CMK (cell line): Measurements from ENCODE around the gene RAB4B.
A peak's percentile ranks its signal among the peaks of the same experiment; 100 is the strongest.
"Not testable (repeated sequence)": the region's sequence is repeated elsewhere in the genome, so short reads cannot be mapped to it uniquely, and the experiment has no call there.

Source experiments
- DNase-seq: peaks from one replicate; pipeline ENCODE4 v3.0.0-alpha.2; 2010; ENCODE audit warnings: low read depth

Gene RAB4B

DNA sequence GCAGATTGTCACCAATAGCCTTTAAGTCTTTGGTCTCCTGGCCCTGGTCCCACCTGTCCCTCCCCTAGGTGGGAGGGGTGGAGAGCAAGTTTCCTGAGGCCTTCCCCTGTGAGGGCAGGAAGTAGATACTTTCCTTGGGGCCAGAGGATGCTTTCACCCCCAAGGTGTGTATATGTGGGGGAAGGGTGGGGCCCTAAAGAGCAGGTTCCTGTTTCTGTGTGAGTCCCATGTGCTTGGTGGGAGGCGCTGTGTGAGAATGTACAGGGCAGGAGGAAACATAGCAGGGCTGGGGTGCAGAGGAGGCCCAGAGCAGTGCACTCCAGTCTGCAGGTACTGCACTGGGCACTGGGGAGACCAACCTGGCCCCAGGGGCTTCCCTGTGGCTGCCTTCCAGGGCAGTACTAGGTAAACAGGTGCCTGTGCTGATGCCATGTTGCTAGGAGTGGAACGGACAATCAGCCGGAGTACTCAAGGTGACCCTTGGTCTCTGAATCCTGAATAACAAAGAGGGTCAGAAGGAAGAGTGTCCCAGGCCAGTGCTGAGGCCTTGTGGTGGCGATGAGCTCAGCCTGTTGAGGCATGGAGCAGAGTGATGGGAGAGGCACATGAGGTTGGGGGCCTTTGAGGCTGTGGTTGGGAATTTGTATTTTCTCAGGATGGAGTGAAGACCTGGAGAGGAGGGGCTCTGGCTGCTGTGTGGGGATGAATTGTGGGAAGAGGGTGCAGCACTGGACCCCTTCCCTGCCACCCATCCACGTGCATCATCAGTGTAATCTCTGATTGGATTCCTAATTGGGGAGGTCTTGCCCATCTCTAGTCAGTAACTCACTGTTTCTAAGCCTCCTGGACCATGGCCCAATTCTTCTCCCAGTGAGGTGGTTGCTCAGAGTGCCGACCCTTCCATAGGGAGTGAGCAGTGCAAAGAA is 26.1 kb downstream of the RAB4B start:
- DNase-seq: no peak

DNA sequence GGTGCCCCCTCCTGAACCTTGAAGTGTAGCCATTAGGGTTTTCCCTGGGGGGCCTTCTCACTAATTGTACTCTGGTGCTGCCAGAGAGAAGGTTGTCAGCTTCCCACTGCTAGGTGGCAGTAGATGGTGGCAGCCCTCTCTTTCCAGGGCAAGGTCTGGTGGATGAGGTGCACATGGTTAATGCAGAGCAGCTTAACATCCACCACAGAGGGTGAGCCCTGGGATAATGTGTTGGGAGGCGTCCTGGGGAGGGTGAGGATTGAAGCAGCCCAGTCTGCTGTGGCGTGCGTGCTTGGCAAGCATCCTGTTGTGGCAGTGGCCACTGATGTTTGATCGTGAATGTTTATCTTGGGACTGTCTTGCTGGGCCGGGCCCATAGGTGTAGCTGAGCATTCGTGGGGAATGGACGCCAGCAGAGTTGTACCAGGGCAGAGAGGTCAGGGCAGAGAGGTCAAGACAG is 26.8 kb downstream of the RAB4B start:
- no peak for DNase-seq

DNA sequence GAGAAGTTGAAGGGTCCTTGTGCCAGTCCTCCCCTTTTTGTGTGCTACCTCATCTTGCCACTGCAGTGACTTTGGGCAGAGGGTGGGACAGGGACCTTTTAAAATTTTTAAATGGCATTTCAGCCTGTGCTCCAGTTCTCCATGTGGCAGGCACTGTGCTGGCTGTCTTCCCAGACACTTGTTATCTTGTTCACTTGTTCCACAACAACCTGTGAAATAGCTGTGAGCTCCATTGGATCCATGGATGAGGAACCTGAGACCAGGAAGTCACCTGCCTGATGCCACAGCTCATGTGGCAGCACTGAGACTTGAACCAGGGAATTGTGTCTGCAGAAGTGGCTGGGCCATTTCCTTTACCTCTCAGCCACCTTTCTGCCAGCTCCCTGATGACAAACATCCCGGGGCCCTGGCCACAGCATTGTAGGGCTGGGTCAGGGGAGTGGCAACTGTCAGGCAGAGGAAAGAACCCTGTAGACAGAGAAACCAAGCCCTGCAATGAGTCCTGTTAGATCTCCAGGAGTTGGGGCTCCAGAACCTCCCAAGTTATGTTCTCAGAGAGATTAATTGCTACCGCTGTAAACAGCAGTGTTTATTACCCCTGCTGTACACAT is 27.3 kb downstream of the RAB4B start:
- no peak for DNase-seq

DNA sequence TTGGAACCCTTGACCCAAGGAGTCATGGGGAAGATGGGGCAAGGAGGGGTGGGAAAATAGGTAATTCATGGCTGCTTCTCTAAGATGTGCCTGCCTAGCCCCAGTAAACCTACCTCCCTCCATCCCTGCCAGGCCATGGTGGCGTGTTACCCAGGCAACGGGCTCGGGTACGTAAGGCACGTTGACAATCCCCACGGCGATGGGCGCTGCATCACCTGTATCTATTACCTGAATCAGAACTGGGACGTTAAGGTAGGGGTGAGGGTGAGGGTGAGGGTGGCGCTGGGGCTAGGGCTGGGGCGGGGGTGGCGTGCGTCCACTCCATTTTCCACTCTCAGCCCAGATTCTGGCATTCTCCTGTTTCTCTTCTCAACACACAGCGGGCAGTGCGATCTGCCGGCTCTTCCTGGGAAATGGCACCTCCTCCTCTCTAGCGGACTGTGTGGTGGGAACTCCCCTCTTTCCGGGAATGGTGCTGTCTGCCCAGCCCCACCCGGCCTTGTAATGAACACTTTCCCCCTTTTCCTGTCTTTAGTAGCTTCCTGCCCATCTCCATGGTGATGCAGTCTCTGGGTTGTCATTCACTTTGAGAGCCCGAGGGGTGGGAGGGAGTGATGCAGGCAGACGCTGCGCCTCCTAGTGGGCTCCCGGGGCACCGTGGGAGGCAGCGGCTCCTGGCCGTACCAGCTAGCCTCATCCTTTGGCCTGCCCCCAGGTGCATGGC is 28.5 kb downstream of the RAB4B start:
- peak; percentile 53 for DNase-seq

DNA sequence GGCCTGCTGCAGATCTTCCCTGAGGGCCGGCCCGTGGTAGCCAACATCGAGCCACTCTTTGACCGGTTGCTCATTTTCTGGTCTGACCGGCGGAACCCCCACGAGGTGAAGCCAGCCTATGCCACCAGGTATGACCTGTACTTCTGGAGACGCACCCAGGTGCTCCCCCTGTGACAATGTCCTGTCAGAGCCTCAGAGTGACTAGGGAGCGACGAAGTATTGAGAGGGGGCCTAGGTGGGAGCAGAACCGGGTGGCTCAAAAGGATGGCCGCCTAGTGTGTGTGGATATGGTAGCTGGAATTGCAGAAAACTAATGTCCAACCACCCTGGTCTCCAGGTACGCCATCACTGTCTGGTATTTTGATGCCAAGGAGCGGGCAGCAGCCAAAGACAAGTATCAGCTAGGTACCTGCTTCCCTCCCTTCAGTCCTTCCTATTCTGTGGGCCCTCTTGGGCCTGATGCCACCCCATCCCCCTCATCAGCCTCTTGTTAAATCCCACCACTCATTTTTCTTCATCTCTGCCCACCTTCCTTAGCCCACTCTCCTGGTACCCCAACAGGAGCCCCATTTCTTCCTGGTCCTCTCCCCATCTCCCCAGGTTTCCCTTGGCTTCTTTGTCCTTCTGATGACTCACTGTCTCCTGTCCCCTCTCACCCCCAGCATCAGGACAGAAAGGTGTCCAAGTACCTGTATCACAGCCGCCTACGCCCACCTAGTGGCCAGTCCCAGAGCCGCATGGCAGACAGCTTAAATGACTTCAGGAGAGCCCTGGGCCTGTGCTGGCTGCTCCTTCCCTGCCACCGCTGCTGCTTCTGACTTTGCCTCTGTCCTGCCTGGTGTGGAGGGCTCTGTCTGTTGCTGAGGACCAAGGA is 29.3 kb downstream of the RAB4B start:
- DNase-seq: no peak

DNA sequence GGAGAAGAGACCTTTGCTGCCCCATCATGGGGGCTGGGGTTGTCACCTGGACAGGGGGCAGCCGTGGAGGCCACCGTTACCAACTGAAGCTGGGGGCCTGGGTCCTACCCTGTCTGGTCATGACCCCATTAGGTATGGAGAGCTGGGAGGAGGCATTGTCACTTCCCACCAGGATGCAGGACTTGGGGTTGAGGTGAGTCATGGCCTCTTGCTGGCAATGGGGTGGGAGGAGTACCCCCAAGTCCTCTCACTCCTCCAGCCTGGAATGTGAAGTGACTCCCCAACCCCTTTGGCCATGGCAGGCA is 29.9 kb downstream of the RAB4B start:
- DNase-seq: no peak

DNA sequence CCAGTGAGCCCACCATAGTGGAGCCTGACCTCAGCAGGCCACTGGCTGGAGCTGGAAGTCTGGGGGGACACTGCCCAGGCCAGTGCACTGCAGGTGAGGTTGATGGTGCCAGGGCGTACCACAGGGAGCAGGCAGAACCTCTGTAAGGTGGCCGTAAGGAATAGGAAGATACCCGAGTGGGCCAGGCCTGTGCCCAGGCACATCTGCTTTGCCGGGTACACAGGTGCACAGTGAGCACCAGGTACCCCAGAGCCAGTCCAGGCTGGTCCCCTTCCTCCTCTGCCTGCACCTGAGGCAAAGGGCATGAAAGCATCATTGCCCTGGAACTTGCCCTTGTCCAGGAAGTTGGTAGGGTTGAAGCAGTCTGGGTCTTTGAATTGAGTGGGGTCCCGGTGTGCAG is 30.4 kb downstream of the RAB4B start:
- no peak for DNase-seq

DNA sequence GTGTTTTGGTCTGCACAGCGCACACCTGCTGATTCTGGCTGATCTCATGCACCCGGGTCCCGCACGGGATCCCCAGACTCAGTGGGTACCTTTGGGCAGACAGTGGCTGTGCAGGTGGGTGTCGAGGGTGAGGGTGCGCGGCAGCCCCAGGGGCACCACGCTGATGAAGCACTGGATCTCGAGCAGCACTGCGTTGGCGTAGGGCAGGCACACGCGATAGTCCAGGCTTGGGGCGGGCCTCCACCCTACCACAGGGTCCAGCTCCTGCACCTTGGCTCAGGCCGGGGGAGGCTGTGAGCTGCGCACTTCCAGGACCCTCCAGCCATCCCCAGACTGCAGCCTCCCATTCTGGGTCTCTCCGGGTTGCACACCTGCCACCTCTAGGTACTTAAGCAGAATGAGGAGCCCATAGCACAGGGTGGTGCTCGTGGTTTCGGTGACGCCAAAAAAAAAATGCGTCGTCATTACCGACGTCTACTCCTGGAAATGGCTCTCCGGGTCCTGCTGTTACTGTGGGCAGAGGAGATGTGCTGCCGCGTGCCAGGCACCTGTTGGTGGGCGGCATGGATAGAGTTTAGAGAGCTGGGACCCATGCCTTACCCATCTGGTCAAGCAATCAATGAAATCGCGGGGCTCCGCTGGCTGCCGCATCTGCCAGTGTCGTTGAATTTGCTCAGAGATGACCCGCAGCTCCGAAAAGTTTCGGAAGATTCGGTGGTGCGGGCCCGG is 31.5 kb downstream of the RAB4B start:
- DNase-seq: no peak

DNA sequence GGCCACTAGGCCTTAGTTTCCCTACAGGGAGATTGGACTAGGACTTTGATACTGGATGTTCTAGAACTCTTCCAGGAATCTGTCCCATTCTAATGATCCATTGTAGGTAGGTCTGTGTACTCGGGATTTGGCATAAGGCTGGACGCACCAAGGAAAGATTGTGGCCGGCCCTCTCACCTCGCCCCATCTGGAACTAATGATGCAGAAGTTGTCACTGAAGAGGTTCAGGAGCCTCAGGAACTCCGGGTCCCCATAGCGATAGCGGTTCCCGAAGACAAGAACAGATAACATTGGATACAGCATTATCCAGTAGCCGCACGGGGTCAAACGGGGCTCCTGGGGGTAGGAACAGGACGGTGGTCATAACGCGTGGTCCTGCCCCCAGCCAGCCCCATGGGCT is 32.1 kb downstream of the RAB4B start:
- no peak for DNase-seq

DNA sequence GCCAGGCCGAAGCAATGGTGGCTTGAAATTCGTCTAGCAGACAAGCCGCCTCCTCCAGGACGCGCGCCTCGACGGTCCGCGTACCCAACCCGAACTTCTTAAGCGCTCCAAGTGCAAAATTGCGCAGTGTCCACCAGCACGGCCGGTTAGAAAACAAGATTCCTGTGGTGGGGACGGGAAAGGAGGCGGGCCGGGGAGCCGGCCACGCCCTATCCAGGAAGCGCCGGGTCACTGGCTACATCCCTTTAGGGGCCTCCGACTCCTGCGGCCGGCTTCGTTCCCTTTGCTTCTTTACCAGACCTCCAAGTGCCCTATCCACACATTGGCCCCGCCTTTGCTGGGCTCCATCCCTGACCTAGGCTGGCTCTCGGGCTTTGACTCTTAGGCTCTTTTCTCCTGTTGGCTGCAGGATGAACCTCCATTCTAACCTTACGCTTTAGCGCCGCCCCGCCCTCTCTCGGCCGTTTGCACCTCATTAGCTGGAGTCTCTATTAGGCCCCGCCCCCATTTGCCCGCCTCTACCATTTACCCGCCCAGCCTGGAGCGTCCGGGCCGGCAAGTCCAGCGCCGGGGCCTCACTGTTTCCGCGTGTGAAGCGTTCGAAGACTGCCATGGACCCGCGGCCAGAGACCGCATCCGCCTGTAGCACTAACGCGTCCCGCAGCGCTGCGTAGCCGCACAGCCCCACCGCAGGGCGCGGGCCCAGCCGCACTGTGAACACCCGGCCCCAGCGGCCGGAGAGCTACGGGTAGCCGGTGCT is 32.8 kb downstream of the RAB4B start:
- peak; percentile 70 for DNase-seq

DNA sequence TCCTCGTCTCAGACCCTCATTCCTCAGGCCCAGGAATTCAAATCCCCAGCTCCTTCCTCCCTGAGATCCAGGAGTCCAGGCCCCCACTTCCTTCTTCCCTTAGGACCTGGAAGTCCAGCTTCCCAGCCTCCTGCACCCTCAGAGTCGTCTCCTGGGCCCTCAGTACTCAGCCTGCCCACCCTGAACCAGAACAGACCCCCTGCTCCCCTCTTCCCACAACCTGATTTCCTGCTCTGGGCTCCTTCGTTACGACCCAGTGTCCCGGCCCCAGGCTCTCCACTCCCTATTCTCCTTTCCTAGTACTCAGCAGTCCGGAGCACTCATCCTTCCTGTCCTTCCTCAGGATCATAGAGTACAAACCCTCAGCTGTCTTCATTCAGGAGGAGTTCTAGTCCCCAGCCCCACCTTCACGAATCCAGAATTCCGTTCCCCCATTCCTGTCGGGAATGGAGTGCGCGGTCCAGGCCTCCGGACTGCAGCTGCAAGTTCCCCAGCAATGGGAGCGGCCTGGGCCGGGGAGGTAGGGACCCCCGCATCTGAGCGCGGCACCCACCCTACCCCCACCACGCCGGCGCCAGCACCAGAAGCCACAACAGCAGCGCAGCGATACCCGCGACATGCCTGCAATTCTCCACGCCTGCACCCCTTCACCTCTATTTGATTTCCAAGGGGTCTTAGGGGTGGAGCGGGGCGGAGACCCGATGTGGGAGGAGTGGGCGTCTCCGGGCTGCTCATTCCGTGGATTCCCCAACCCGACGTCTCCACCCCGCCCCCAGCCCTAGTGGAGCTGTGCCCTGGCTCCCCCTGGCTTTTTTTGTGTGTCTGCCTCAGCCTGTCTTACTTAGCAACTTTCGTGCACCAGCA is 33.7 kb downstream of the RAB4B start:
- no peak for DNase-seq

DNA sequence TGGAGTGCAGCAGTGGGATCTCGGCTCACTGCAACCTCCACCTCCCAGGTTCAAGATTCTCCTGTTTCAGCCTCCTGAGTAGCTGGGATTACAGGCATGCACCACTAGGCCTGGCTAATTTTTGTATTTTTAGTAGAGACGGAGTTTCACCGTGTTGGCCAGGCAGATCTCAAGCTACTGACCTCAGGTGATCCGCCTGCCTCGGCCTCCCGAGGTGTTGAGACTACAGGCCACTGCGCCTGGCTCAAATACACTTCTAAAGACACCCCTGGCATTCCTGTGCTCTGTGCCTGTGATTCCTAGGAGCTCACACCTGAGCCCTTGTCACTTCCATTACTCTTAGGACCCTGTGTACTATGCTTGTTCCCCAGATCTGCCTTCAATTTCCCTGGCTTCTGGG is 34.5 kb downstream of the RAB4B start:
- not testable (repeated sequence) for DNase-seq

DNA sequence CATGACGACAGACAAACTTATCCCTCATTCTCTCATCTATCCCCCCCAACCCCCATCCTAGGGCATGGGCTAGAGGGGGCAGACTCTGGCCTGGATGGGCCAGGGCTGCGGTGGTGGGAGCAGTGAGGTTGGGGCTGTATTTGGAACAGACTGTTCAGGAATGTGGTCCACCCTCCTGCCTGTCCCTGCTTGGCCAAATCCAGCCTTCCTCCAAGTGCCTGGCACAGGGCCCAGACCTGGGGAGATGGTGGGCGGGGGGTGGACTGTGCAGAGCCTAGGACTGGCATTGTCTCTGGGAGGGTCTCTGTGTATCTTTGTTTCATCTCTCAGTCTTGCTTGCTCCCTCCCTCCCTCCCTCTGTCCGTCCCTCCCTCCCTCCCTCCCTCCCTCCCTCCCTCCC is 35.1 kb downstream of the RAB4B start:
- no peak for DNase-seq

DNA sequence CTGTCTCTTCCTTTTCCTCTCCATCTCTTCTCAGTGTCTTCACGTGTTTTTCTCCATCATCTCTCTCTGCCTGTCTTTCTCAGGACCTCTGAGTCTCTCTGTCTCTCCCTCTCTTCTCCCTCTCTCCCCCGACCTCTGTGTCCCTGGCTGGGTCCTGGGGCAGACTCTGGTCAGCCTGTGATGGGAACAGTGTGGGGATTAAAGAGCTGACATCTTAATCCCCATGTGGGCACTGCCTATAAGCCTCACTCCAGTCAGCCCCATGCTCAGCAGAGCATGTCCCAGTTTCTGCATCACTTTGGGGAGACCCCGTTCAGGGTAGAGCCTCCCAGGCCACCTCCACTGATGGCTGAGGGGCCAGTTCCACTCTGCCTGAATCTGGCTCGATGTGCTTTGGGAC is 37.2 kb downstream of the RAB4B start:
- DNase-seq: no peak

DNA sequence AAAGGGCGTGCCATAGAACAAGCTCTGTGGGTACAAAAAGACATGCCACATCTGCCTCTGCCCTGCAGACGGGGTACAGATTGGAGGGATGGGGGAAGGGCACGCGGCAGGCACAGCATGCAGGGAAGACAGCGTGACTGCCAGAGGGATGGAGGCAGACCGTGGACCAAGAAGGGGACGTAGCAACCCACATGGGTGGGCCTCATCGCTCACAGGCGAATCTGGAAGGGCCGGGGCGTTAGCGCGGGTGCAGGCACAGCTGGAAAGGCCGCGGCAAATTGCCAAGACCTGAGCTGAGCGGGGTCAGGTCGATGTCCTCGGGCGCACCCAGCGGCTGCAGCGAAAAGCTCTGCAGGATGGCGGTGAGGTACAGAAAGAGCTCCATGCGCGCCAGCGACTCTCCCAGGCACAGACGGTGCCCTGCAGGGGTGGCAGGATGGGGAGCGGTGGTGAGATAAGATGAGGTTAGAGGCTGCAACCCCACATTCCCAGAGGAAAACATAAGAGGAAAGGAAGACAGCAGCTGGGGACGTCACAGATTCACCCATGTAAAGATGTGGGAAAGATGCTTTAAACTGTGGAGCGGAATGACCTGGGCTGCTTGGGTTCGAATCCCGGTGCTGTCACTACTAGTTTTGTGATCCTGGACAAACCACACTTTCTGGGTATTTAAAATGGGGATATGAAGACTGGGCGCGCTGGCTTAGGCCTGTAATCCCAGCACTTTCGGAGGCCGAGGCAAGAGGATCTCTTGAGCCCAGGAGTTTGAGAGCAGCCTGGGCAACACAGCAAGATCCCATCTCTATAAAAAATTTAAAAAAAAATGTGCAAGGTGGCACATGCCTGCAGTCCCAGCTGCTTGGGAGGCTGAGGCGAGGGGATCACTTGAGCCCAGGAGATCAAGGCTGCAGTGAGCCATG is 40.7 kb downstream of the RAB4B start:
- DNase-seq: not testable (repeated sequence)

DNA sequence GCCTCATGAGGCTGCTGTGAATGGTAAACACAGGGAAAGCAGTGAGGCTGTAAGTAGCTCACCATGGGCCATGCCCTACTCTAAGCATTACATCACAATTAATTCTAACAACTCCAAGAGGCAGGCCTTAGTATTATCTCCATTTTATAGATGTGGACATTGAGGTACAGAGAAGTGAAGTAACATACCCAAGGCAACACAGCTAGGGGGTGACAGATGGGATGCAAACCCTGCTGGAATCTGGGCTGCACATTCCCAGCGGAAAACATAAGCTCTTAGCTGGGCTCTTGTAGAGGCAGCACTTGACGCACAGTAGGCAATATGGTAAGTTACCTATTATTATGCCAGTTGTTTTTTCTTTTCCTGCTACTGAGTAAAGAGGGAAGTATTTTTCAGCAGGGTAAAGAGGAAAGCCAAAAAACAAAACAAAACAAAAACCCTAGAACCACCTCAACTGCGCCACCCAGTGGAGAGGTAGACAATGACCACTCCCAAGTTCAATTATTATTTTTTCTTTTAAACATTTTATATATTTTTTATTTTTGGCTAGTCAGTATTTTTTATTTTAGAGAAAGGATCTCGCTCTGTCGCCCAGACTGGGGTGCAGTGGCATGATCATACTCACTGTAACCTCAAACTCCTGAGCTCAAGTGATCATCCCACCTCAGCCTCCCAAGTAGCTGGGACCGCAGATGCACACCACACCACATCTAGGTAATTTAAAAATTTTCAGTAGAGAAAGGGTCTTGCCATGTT is 41.6 kb downstream of the RAB4B start:
- not testable (repeated sequence) for DNase-seq

DNA sequence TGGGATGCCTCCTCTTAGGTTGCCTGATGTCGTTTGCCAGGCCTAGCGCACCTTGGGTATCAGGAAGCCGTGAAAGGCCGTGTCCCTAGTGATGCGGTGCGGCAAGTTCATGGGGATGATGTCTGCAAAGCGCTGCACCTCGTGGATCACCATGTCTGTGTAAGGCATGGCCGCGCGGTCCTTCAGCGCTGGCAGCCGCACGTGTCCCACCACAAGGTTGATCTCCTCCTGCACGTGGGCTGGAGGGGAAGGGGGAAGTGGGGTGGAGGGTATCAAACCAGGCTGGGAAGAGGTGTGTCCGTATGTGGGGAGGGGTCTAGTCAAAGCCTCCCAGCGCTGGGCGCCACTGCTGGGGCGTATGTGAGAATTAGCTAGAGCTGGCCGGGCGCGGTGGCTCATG is 44.1 kb downstream of the RAB4B start:
- DNase-seq: no peak
